ENCODE measurements around the gene PANX3. TPM values are rescaled to one million over a fixed set of nuclear protein-coding genes. Genes with fewer than 3 reads are reported as not detected.

The PANX3 gene
- total RNA-seq, 6 donors from 2014 or later = not detected

DNA sequence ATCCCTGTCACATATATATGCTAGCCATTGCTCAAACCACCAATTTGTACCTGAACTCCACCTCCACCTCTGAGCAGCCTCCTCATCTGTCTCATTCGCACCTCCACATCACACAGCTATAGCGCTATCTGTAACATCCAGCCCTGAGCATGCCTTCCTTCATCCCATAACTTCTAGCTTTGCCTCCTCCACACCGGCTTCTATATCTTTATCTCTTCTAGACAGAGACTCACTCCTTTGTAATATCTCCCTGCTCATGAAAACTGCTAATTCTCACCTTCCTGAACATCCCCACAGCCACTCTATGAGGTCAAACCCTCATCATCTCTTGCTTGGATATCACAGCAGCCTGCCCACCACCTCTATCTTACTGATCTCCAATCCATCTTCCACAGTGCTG lies 56.4 kb downstream of the PANX3 start:
- Histone ChIP-seq H3K36me3 (peaks cover 0 to 14% (median 3%) of the 10 kb centered on the region in 4 donors), H3K9me3 (no peaks in the 10 kb centered on the region), H3K27ac (no peak overlapping the region), H3K4me1 (peaks cover under 1 to 11% (median 2%) of the 10 kb centered on the region in 4 donors), H3K4me3 (no peak overlapping the region), H3K27me3 (no peaks in the 10 kb centered on the region)
- WGBS, 2 donors = 96 to 98% methylated on average over 3 of the region's 3 CpGs
- no peak for TF ChIP-seq EP300 (IDR thresholded peaks at IDR 0.05)
- TF ChIP-seq POLR2AphosphoS5 (IDR thresholded peaks at IDR 0.05) = no peak
- TF ChIP-seq, protein P1, sequence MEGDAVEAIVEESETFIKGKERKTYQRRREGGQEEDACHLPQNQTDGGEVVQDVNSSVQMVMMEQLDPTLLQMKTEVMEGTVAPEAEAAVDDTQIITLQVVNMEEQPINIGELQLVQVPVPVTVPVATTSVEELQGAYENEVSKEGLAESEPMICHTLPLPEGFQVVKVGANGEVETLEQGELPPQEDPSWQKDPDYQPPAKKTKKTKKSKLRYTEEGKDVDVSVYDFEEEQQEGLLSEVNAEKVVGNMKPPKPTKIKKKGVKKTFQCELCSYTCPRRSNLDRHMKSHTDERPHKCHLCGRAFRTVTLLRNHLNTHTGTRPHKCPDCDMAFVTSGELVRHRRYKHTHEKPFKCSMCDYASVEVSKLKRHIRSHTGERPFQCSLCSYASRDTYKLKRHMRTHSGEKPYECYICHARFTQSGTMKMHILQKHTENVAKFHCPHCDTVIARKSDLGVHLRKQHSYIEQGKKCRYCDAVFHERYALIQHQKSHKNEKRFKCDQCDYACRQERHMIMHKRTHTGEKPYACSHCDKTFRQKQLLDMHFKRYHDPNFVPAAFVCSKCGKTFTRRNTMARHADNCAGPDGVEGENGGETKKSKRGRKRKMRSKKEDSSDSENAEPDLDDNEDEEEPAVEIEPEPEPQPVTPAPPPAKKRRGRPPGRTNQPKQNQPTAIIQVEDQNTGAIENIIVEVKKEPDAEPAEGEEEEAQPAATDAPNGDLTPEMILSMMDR (IDR thresholded peaks at IDR 0.05) = no peak
- TF ChIP-seq POLR2A (IDR thresholded peaks at IDR 0.05) = no peak
- ATAC-seq (ENCODE audit: low FRiP score in 2 of 2) (no peak), DNase-seq (no peak)

DNA sequence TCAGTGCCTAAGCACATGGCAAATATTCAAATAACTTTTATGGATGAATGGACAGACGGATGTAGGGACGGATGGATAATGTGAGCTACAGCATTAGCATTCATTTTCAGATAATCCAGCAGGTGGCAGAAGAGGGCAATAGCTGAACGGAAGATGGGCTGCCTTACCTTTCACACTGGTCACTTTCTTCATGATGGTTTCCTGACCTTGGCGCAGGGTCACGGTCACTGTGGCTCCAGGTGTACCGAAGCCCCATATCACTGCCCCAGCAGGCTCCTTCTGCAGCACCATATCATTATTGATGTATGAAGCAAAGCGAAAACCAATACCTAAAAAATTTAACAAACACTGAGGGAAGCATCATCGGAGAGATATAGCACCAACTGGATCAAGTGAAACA lies 58.0 kb downstream of the PANX3 start:
- H3K27ac ChIP-seq = no peak overlapping the region
- no peaks in the 10 kb centered on the region for H3K27me3 ChIP-seq
- TF ChIP-seq, protein P1 (IDR thresholded peaks at IDR 0.05) = peak; percentile 56 to 90 (median 76)
- no peak for TF ChIP-seq EP300 (IDR thresholded peaks at IDR 0.05)
- peaks cover 8 to 20% (median 11%) of the 10 kb centered on the region in 4 donors for H3K4me1 ChIP-seq
- no peak for DNase-seq
- peak in 1 of 2 donors; percentile 53 for ATAC-seq (ENCODE audit: low FRiP score in 2 of 2)
- peaks cover 0 to 14% (median 3%) of the 10 kb centered on the region in 4 donors for H3K36me3 ChIP-seq
- WGBS, 2 donors = 25 to 27% methylated on average over 8 of the region's 8 CpGs
- no peaks in the 10 kb centered on the region for H3K9me3 ChIP-seq
- no peak overlapping the region for H3K4me3 ChIP-seq

Small RNA genes lying within 50 kb of the gene (small RNA-seq; reads per million reads assigned to genes)
- gene RNA5SP352 = 0 reads per million in 4 donors

Other genes starting within 250 kb of the PANX3 start
- not detected for gene OR8B2, start 226.9 kb upstream of the PANX3 start, total RNA-seq
- gene OR8B3, start 212.4 kb upstream of the PANX3 start, total RNA-seq = not detected
- not detected for gene OR8B4, start 186.6 kb upstream of the PANX3 start, total RNA-seq
- not detected for gene OR8B8, start 165.7 kb upstream of the PANX3 start, total RNA-seq
- not detected for gene OR8B12, start 67.8 kb upstream of the PANX3 start, total RNA-seq
- not detected for gene OR8A1, start 41.4 kb upstream of the PANX3 start, total RNA-seq
- gene TBRG1, start 11.4 kb downstream of the PANX3 start, total RNA-seq = 10 to 100 TPM; 42.3 to 66.6 (median 47.1) TPM
- 10 to 100 TPM; 21.6 to 42.7 (median 29.3) TPM for gene SIAE, start 62.3 kb downstream of the PANX3 start, total RNA-seq
- 10 to 100 TPM in 2 of 6 donors, 1 to 10 TPM in 4; 3.6 to 28.0 (median 7.6) TPM for gene SPA17, start 62.5 kb downstream of the PANX3 start, total RNA-seq
- gene NRGN, start 128.5 kb downstream of the PANX3 start, total RNA-seq = 100 to 1,000 TPM in 1 of 6 donors, 10 to 100 TPM in 5; 30.9 to 111 (median 77.6) TPM
- 10 to 100 TPM; 32.5 to 55.3 (median 40.2) TPM for gene VSIG2, start 140.8 kb downstream of the PANX3 start, total RNA-seq
- gene ESAM, start 150.9 kb downstream of the PANX3 start, total RNA-seq = 100 to 1,000 TPM in 4 of 6 donors, 10 to 100 TPM in 2; 39.8 to 177 (median 128) TPM
- gene MSANTD2, start 189.0 kb downstream of the PANX3 start, total RNA-seq = 10 to 100 TPM; 10.5 to 69.1 (median 14.0) TPM

All from upper lobe of left lung (tissue), 6 donors.